SKM-1 treated with dmso at 0.1 percent for 144 hours (cell line): ENCODE results near the gene ATP8A2.

Experiments
- DNase-seq: peaks from one replicate; lab custom pipeline; 2025; ENCODE audit not compliant: unreplicated experiment; lab: John Stamatoyannopoulos, UW

Gene ATP8A2

GRCh38 chr13:25682276-25682675, 310.5 kb downstream of the ATP8A2 start:
- DNase-seq: no peak

GRCh38 chr13:25683056-25683455, 311.3 kb downstream of the ATP8A2 start:
- DNase-seq: no peak

GRCh38 chr13:25683662-25684370, 312.0 kb downstream of the ATP8A2 start:
- DNase-seq: no peak

GRCh38 chr13:25684491-25684890, 312.7 kb downstream of the ATP8A2 start:
- no peak for DNase-seq

GRCh38 chr13:25686831-25687470, 315.2 kb downstream of the ATP8A2 start:
- no peak for DNase-seq

- no peak for DNase-seq
These were observed 315.9 kb downstream of the ATP8A2 start for GRCh38 chr13:25687471-25688225.

GRCh38 chr13:25688536-25688935, 316.8 kb downstream of the ATP8A2 start:
- no peak for DNase-seq

- no peak for DNase-seq
These were observed 317.8 kb downstream of the ATP8A2 start for GRCh38 chr13:25689539-25689938.

- DNase-seq: no peak
These were observed 318.8 kb downstream of the ATP8A2 start for GRCh38 chr13:25690582-25690981.

GRCh38 chr13:25691654-25692053, 319.9 kb downstream of the ATP8A2 start:
- DNase-seq: no peak

GRCh38 chr13:25692099-25692498, 320.3 kb downstream of the ATP8A2 start:
- DNase-seq: no peak

- no peak for DNase-seq
These were observed 327.3 kb downstream of the ATP8A2 start for GRCh38 chr13:25699056-25699455.

- no peak for DNase-seq
These were observed 327.8 kb downstream of the ATP8A2 start for GRCh38 chr13:25699600-25699999.

- no peak for DNase-seq
These were observed 329.5 kb downstream of the ATP8A2 start for GRCh38 chr13:25701304-25701703.

- DNase-seq: no peak
These were observed 330.6 kb downstream of the ATP8A2 start for GRCh38 chr13:25702386-25702785.

GRCh38 chr13:25707726-25708125, 336.0 kb downstream of the ATP8A2 start:
- no peak for DNase-seq

GRCh38 chr13:25708268-25708667, 336.5 kb downstream of the ATP8A2 start:
- DNase-seq: no peak

- no peak for DNase-seq
These were observed 337.3 kb downstream of the ATP8A2 start for GRCh38 chr13:25709088-25709487.

GRCh38 chr13:25715760-25716159, 344.0 kb downstream of the ATP8A2 start:
- DNase-seq: no peak

- DNase-seq: no peak
These were observed 346.0 kb downstream of the ATP8A2 start for GRCh38 chr13:25717666-25718197.

GRCh38 chr13:25719666-25720065, 347.9 kb downstream of the ATP8A2 start:
- no peak for DNase-seq

- DNase-seq: no peak
These were observed 351.1 kb downstream of the ATP8A2 start for GRCh38 chr13:25722893-25723292.
